Tibial artery (tissue), 4 donors: ENCODE measurements around the gene OR9A4.

ENCODE experiments used
- DNase-seq, 2 donors: peaks; one replicate each; pipeline ENCODE4 v3.0.0-alpha.2; 2019
- H3K27ac ChIP-seq, 2 donors: fragments of 200-600 bp; sonication (generic) in 1 of 2; 1 replicate in 1 of 2; 2 replicates in 1 of 2; pipeline ENCODE4 v1.5.1; 2018 to 2019; ENCODE audit warnings: mild to moderate bottlenecking in 1 of 2
- H3K27me3 ChIP-seq, 2 donors: fragments of 200-600 bp; sonication (generic) in 1 of 2; one replicate each; pipeline versions ENCODE4 v1.5.1 to v1.6.0; 2016 to 2019
- H3K36me3 ChIP-seq, 3 donors: fragments of 200-600 bp; sonication (generic) in 2 of 3; one replicate each; pipeline ENCODE4 v1.5.1; 2016 to 2019; ENCODE audit warnings: mild to moderate bottlenecking in 2 of 3
- H3K4me1 ChIP-seq, 4 donors: fragments of 200-600 bp; sonication (generic) in 2 of 4; 1 replicate in 3 of 4; 2 replicates in 1 of 4; pipeline ENCODE4 v1.5.1; 2016 to 2019
- H3K4me3 ChIP-seq, 2 donors: fragments of 200-600 bp; sonication (generic) in 1 of 2; 1 replicate in 1 of 2; 2 replicates in 1 of 2; pipeline ENCODE4 v1.5.1; 2018 to 2019; ENCODE audit warnings: mild to moderate bottlenecking in 2 of 2
- H3K9me3 ChIP-seq, 3 donors: fragments of 200-600 bp; sonication (generic) in 1 of 3; one replicate each; pipeline ENCODE4 v1.5.1; 2016 to 2019
- intact Hi-C: fragments of 100-400 bp; cut with DNase I; formaldehyde crosslinking; loops from one replicate; pipeline ENCODE4 v1.15.0; 2023; ENCODE audit warnings: low total_unique reads
- TF ChIP-seq, protein P1 (sequence below), 2 experiments: fragments of 200-600 bp in 1 of 2; fragments of 450-650 bp in 1 of 2; IDR thresholded peaks; one replicate each; pipeline ENCODE4 v1.5.1; 2017 to 2019; ENCODE audit warnings: antibody characterized with exemption in 2 of 2, mild to moderate bottlenecking in 1 of 2, moderate library complexity in 1 of 2

The OR9A4 gene

DNA sequence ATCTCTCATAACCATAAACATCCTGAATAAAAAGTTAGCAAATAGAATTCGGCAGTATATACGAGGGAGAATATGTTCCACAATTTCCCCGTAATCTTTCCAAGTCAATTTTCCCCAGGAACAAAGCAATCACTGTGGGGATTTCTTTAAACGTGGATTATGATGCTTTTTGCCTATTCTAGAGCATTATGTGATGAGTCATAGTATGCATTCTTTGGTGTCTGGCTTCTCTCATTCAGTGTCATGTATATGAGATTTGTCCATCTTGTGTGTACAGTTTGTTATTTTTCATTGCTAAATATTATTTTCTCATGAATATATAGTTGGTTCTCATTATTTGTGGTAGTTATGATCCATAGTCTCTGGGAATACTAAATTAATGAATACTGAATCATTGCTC, 9.9 kb upstream of the OR9A4 start:
- H3K27ac ChIP-seq, result no peak overlapping the region
- no peak for DNase-seq
- intact Hi-C loops, result no loop called here
- H3K4me1 ChIP-seq, result no peaks in the 10 kb centered on the region
- no peaks in the 10 kb centered on the region for H3K36me3 ChIP-seq
- H3K4me3 ChIP-seq, result no peak overlapping the region
- H3K9me3 ChIP-seq, result no peaks in the 10 kb centered on the region
- TF ChIP-seq, protein P1, sequence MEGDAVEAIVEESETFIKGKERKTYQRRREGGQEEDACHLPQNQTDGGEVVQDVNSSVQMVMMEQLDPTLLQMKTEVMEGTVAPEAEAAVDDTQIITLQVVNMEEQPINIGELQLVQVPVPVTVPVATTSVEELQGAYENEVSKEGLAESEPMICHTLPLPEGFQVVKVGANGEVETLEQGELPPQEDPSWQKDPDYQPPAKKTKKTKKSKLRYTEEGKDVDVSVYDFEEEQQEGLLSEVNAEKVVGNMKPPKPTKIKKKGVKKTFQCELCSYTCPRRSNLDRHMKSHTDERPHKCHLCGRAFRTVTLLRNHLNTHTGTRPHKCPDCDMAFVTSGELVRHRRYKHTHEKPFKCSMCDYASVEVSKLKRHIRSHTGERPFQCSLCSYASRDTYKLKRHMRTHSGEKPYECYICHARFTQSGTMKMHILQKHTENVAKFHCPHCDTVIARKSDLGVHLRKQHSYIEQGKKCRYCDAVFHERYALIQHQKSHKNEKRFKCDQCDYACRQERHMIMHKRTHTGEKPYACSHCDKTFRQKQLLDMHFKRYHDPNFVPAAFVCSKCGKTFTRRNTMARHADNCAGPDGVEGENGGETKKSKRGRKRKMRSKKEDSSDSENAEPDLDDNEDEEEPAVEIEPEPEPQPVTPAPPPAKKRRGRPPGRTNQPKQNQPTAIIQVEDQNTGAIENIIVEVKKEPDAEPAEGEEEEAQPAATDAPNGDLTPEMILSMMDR (IDR thresholded peaks at IDR 0.05), result no peak
- H3K27me3 ChIP-seq, result no peaks in the 10 kb centered on the region

- TF ChIP-seq, protein P1 (IDR thresholded peaks at IDR 0.05), result no peak
- no peak for DNase-seq
- intact Hi-C loops, result no loop called here
- Histone ChIP-seq H3K27ac (no peak overlapping the region), H3K4me1 (no peaks in the 10 kb centered on the region), H3K27me3 (no peaks in the 10 kb centered on the region), H3K9me3 (no peaks in the 10 kb centered on the region), H3K36me3 (no peaks in the 10 kb centered on the region), H3K4me3 (no peak overlapping the region)
These were observed 4.8 kb upstream of the OR9A4 start for GRCh38 chr7:141911391-141911790.

- H3K4me1 ChIP-seq, result no peaks in the 10 kb centered on the region
- no peaks in the 10 kb centered on the region for H3K36me3 ChIP-seq
- TF ChIP-seq, protein P1 (IDR thresholded peaks at IDR 0.05), result no peak
- intact Hi-C loops, result no loop called here
- H3K4me3 ChIP-seq, result no peak overlapping the region
- no peak for DNase-seq
- no peaks in the 10 kb centered on the region for H3K9me3 ChIP-seq
- no peak overlapping the region for H3K27ac ChIP-seq
- H3K27me3 ChIP-seq, result no peaks in the 10 kb centered on the region
These were observed 634 bp upstream of the OR9A4 start for GRCh38 chr7:141915565-141915964.

- TF ChIP-seq, protein P1 (IDR thresholded peaks at IDR 0.05), result no peak
- H3K4me3 ChIP-seq, result no peak overlapping the region
- no peaks in the 10 kb centered on the region for H3K36me3 ChIP-seq
- H3K27ac ChIP-seq, result no peak overlapping the region
- H3K9me3 ChIP-seq, result no peaks in the 10 kb centered on the region
- intact Hi-C loops, result no loop called here
- DNase-seq, result no peak
- no peaks in the 10 kb centered on the region for H3K27me3 ChIP-seq
- no peaks in the 10 kb centered on the region for H3K4me1 ChIP-seq
These were observed 4.1 kb downstream of the OR9A4 start for GRCh38 chr7:141920281-141920680.

- no peak for DNase-seq
- intact Hi-C loops, result no loop called here
- H3K4me3 ChIP-seq, result no peak overlapping the region
- H3K27ac ChIP-seq, result no peak overlapping the region
- no peaks in the 10 kb centered on the region for H3K27me3 ChIP-seq
- H3K4me1 ChIP-seq, result no peaks in the 10 kb centered on the region
- TF ChIP-seq, protein P1 (IDR thresholded peaks at IDR 0.05), result no peak
- H3K9me3 ChIP-seq, result peaks cover 0 to 4% (median 0%) of the 10 kb centered on the region in 3 donors
- no peaks in the 10 kb centered on the region for H3K36me3 ChIP-seq
These were observed 12.1 kb downstream of the OR9A4 start for GRCh38 chr7:141928146-141928844.

DNA sequence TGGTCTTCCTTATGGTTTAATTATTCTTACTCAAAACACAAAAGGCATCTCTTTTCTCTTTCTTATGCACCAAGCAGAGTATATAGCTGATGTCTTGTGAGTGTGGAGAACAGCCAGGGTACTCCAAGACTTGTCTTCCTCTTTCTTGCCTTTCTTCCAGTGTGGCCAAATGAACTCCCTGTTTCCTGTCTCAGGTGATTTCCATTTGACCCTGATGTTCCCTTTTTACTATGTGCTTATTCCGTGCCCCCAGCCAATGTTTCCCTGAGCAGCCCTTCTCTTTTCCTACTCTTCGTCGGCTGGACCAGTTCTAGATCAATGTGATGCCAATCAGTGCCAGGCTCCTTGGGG, 12.6 kb downstream of the OR9A4 start:
- Histone ChIP-seq H3K36me3 (no peaks in the 10 kb centered on the region), H3K9me3 (peaks cover 0 to 4% (median 0%) of the 10 kb centered on the region in 3 donors), H3K27me3 (no peaks in the 10 kb centered on the region), H3K4me3 (no peak overlapping the region), H3K4me1 (no peaks in the 10 kb centered on the region), H3K27ac (no peak overlapping the region)
- intact Hi-C loops, result no loop called here
- TF ChIP-seq, protein P1 (IDR thresholded peaks at IDR 0.05), result no peak
- DNase-seq, result no peak
